Esophagus squamous epithelium (tissue), 5 donors: Measurements from ENCODE around the gene ZFAND5. TPM values are rescaled to one million over a fixed set of nuclear protein-coding genes. Genes with fewer than 3 reads are reported as not detected.

Source experiments
- DNase-seq: peaks from one replicate; lab custom pipeline; 2025; lab: John Stamatoyannopoulos, UW
- H3K27ac ChIP-seq, 4 donors: fragments of 200-600 bp; sonication (generic); one replicate each; pipeline ENCODE4 v1.5.1; 2016 to 2019; ENCODE audit warnings: mild to moderate bottlenecking in 1 of 4
- H3K27me3 ChIP-seq, 4 donors: fragments of 200-600 bp; sonication (generic); 1 replicate in 3 of 4; 2 replicates in 1 of 4; pipeline versions ENCODE4 v1.5.1 to v1.6.0; 2017 to 2021; ENCODE audit warnings: antibody characterized with exemption in 1 of 4
- H3K36me3 ChIP-seq, 3 donors: fragments of 200-600 bp; sonication (generic); one replicate each; pipeline ENCODE4 v1.5.1; 2016 to 2019
- H3K4me1 ChIP-seq, 3 donors: fragments of 200-600 bp; sonication (generic); one replicate each; pipeline ENCODE4 v1.5.1; 2017 to 2019
- H3K4me3 ChIP-seq, 4 donors: fragments of 200-600 bp; sonication (generic); 1 replicate in 3 of 4; 2 replicates in 1 of 4; pipeline ENCODE4 v1.5.1; 2016 to 2019; ENCODE audit warnings: mild to moderate bottlenecking in 2 of 4, moderate library complexity in 1 of 4
- H3K9me3 ChIP-seq, 3 donors: fragments of 200-600 bp; sonication (generic); one replicate each; pipeline ENCODE4 v1.5.1; 2016 to 2019
- CTCF ChIP-seq, 6 experiments: fragments of 450-650 bp in 4 of 6; fragments of 200-600 bp in 2 of 6; sonication (generic) in 2 of 6; IDR thresholded peaks; one replicate each; pipeline ENCODE4 v1.5.1; 2016 to 2019; ENCODE audit warnings: antibody characterized with exemption in 6 of 6, mild to moderate bottlenecking in 4 of 6, moderate library complexity in 4 of 6
- POLR2A ChIP-seq, 4 donors: fragments of 450-650 bp; IDR thresholded peaks; one replicate each; pipeline ENCODE4 v1.6.1; 2017; ENCODE audit warnings: antibody characterized with exemption in 4 of 4, mild to moderate bottlenecking in 4 of 4, moderate library complexity in 3 of 4
- WGBS, 2 donors: methylation state at CpG; one replicate each; pipeline ENCODE4 v1.1.5; 2018; 5-methylcytosine and 5-hydroxymethylcytosine counted together
- intact Hi-C: fragments of 100-400 bp; cut with DNase I; formaldehyde crosslinking; loops from one replicate; pipeline ENCODE4 v1.15.0; 2022
- total RNA-seq, 4 donors: library from RNA; depleted of rRNA; stranded (reverse); fragments of >200 nt; gene quantifications; one replicate each; pipeline ENCODE4 v1.1.0, GENCODE V29; 2016
- donor health status: DM: yes; HTN: yes; CAD: no.

Gene ZFAND5
- total RNA-seq, 4 donors from 2014 or later = 89.1 to 203 (median 92.0) TPM

- peaks cover 12 to 82% (median 31%) of the 10 kb centered on the region in 3 donors for H3K4me1 ChIP-seq
- DNase-seq = no peak
Measured at GRCh38 chr9:72356041-72356582, 8.9 kb downstream of the ZFAND5 start.

GRCh38 chr9:72355153-72355552, 9.9 kb downstream of the ZFAND5 start:
- Histone ChIP-seq H3K27me3 (no peaks in the 10 kb centered on the region), H3K4me1 (peaks cover 12 to 75% (median 23%) of the 10 kb centered on the region in 3 donors), H3K9me3 (no peaks in the 10 kb centered on the region), H3K4me3 (no peak overlapping the region), H3K27ac (no peak overlapping the region), H3K36me3 (peaks cover 9 to 87% (median 36%) of the 10 kb centered on the region in 3 donors)
- peak in 1 of 4 donors; percentile 8 for TF ChIP-seq POLR2A (IDR thresholded peaks at IDR 0.05)
- no peak for TF ChIP-seq CTCF (IDR thresholded peaks at IDR 0.05)
- no peak for DNase-seq
- 84 to 88% methylated on average over 4 of the region's 4 CpGs for WGBS, 2 donors
- intact Hi-C loops = no loop called here

More at GRCh38 chr9:72356041-72356582, 8.9 kb downstream of the ZFAND5 start:
- Histone ChIP-seq H3K27me3 (no peaks in the 10 kb centered on the region), H3K4me3 (peak overlapping the region in 1 of 4 donors; percentile 23), H3K27ac (peak overlapping the region in 3 of 4 donors; percentile 12 to 100 (median 24)), H3K9me3 (no peaks in the 10 kb centered on the region), H3K36me3 (peaks cover 9 to 96% (median 36%) of the 10 kb centered on the region in 3 donors)
- intact Hi-C loops = no loop called here
- TF ChIP-seq POLR2A (IDR thresholded peaks at IDR 0.05) (no peak), CTCF (IDR thresholded peaks at IDR 0.05) (no peak)
- 55 to 58% methylated on average over 8 of the region's 8 CpGs for WGBS, 2 donors

GRCh38 chr9:72354704-72355103, 10.3 kb downstream of the ZFAND5 start:
- DNase-seq = no peak
- Histone ChIP-seq H3K4me3 (no peak overlapping the region), H3K36me3 (peaks cover 9 to 82% (median 36%) of the 10 kb centered on the region in 3 donors), H3K27me3 (no peaks in the 10 kb centered on the region), H3K4me1 (peaks cover 12 to 71% (median 21%) of the 10 kb centered on the region in 3 donors), H3K9me3 (no peaks in the 10 kb centered on the region), H3K27ac (no peak overlapping the region)
- 91 to 96% methylated on average over 1 of the region's 1 CpG for WGBS, 2 donors
- TF ChIP-seq POLR2A (IDR thresholded peaks at IDR 0.05) (no peak), CTCF (IDR thresholded peaks at IDR 0.05) (no peak)
- intact Hi-C loops = no loop called here

GRCh38 chr9:72353455-72354116, 11.4 kb downstream of the ZFAND5 start:
- Histone ChIP-seq H3K27ac (no peak overlapping the region), H3K4me3 (no peak overlapping the region), H3K36me3 (peaks cover 9 to 71% (median 33%) of the 10 kb centered on the region in 3 donors), H3K4me1 (peaks cover 7 to 60% (median 16%) of the 10 kb centered on the region in 3 donors), H3K27me3 (no peaks in the 10 kb centered on the region), H3K9me3 (no peaks in the 10 kb centered on the region)
- intact Hi-C loops = no loop called here
- no peak for DNase-seq
- WGBS, 2 donors = 90 to 93% methylated on average over 4 of the region's 4 CpGs
- TF ChIP-seq CTCF (IDR thresholded peaks at IDR 0.05) (no peak), POLR2A (IDR thresholded peaks at IDR 0.05) (no peak)

GRCh38 chr9:72352911-72353388, 12.1 kb downstream of the ZFAND5 start:
- peaks cover 9 to 65% (median 31%) of the 10 kb centered on the region in 3 donors for H3K36me3 ChIP-seq

More at GRCh38 chr9:72352911-72353388, 12.1 kb downstream of the ZFAND5 start:
- Histone ChIP-seq H3K27ac (no peak overlapping the region), H3K9me3 (no peaks in the 10 kb centered on the region), H3K4me1 (peaks cover under 1 to 53% (median 14%) of the 10 kb centered on the region in 3 donors), H3K27me3 (no peaks in the 10 kb centered on the region), H3K4me3 (no peak overlapping the region)
- DNase-seq = no peak
- TF ChIP-seq CTCF (IDR thresholded peaks at IDR 0.05) = no peak
- TF ChIP-seq POLR2A (IDR thresholded peaks at IDR 0.05) = no peak
- intact Hi-C loops = no loop called here
- WGBS, 2 donors = 69 to 71% methylated on average over 2 of the region's 2 CpGs
